H1 (cell line): Measurements from ENCODE around the gene MSTN.

ENCODE experiments used
- BCL11A ChIP-seq, 2 experiments: IDR thresholded peaks; one replicate each; pipeline ENCODE4 v1.6.1; 2011; ENCODE audit warnings: low read depth in 2 of 2, low read length in 2 of 2, mild to moderate bottlenecking in 2 of 2
- CHD1 ChIP-seq: IDR thresholded peaks from 2 replicates; pipeline ENCODE4 v1.6.1; 2012; ENCODE audit warnings: low read depth, low read length, improper control_type of control experiment
- CTCF ChIP-seq, 3 experiments: IDR thresholded peaks; 1 replicate in 2 of 3; 2 replicates in 1 of 3; pipeline versions ENCODE4 v1.5.1 to v1.6.1; 2011; ENCODE audit warnings: low read length in 3 of 3, mild to moderate bottlenecking in 3 of 3, inconsistent platforms in 2 of 3, low read depth in 1 of 3, moderate library complexity in 1 of 3; ENCODE audit not compliant: insufficient read depth in 1 of 3; ENCODE audit errors: control extremely low read depth in 1 of 3
- GABPA ChIP-seq: IDR thresholded peaks from 2 replicates; pipeline ENCODE4 v1.6.1; 2011; ENCODE audit warnings: mild to moderate bottlenecking, low read length, moderate library complexity, borderline replicate concordance; ENCODE audit not compliant: insufficient read depth
- JUND ChIP-seq: IDR thresholded peaks from 2 replicates; pipeline ENCODE4 v1.6.1; 2011; ENCODE audit warnings: mild to moderate bottlenecking, improper control_type of control experiment, low read length
- RFX5 ChIP-seq: IDR thresholded peaks from 2 replicates; pipeline ENCODE4 v1.6.1; 2011; ENCODE audit warnings: low read depth, low read length, improper control_type of control experiment, borderline replicate concordance
- SP1 ChIP-seq: IDR thresholded peaks from 2 replicates; pipeline ENCODE4 v1.6.1; 2011; ENCODE audit warnings: low read depth, low read length
- YY1 ChIP-seq: IDR thresholded peaks from 2 replicates; pipeline ENCODE4 v1.6.1; 2011; ENCODE audit warnings: low read depth, mild to moderate bottlenecking, low read length
- TF ChIP-seq, protein P1 (sequence below): IDR thresholded peaks from 2 replicates; pipeline ENCODE4 v1.6.1; 2011; ENCODE audit warnings: low read length, improper control_type of control experiment

- TF ChIP-seq YY1, result no peak
- TF ChIP-seq, protein P1, sequence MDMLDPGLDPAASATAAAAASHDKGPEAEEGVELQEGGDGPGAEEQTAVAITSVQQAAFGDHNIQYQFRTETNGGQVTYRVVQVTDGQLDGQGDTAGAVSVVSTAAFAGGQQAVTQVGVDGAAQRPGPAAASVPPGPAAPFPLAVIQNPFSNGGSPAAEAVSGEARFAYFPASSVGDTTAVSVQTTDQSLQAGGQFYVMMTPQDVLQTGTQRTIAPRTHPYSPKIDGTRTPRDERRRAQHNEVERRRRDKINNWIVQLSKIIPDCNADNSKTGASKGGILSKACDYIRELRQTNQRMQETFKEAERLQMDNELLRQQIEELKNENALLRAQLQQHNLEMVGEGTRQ, result no peak
- no peak for TF ChIP-seq CTCF (IDR thresholded peaks at IDR 0.05; ENCODE audit: control extremely low read depth in 1 of 3, insufficient read depth in 1 of 3, low read depth in 1 of 3, low read length in 3 of 3)
- TF ChIP-seq SP1, result no peak
- TF ChIP-seq JUND, result no peak
- TF ChIP-seq CHD1, result no peak
- TF ChIP-seq BCL11A (IDR thresholded peaks at IDR 0.05; ENCODE audit: low read depth in 2 of 2, low read length in 2 of 2), result no peak
- TF ChIP-seq RFX5, result no peak
- no peak for TF ChIP-seq GABPA
These were observed 2.5 kb downstream of the MSTN start for GRCh38 chr2:190060019-190060418.
